ENCODE results near the gene PLD6. TPM values are rescaled to one million over a fixed set of nuclear protein-coding genes. Genes with fewer than 3 reads are reported as not detected.

The PLD6 gene
- total and polyA plus RNA-seq, 10 of the 15 experiments (the other 5 are each of a cell fraction or from before 2014, with no cell fraction given), result 4.7 to 21.4 (median 12.0) TPM

GRCh38 chr17:17151541-17151940 is 54.6 kb downstream of the PLD6 start:
- intact Hi-C loops (cut with micrococcal nuclease; ENCODE audit: unreplicated experiment) (no loop called here), in situ Hi-C loops (cut with MboI) (no loop called here)
- no peaks in the 10 kb centered on the region for H3K79me2 ChIP-seq (ENCODE audit: control insufficient read depth, insufficient read depth, low read length)
- FAIRE-seq, result no peak
- ChIA-PET POLR2A (no interaction called here), RAD21 (ENCODE audit: unreplicated experiment) (no interaction called here), CTCF (no interaction called here), SMC1A (ENCODE audit: uncharacterized antibody, unreplicated experiment) (interaction anchor here (1.0 kb wide), 1 partner anchor 13 kb away, joined by 4 read pairs; no protein-coding TSS in a partner anchor)
- no TSS peak for BruUV-seq (replicated peaks)
- H2AFZ ChIP-seq (ENCODE audit: control insufficient read depth, low read depth, low read length), result no peak overlapping the region
- no peaks in the 10 kb centered on the region for H4K20me1 ChIP-seq (ENCODE audit: control insufficient read depth, insufficient read depth)
- 98% methylated on average over 3 of the region's 3 CpGs for WGBS (ENCODE audit: insufficient coverage, insufficient replicate concordance, low lambda C conversion rate, missing lambda C conversion rate)
- no peak overlapping the region for H3K9ac ChIP-seq (ENCODE audit: control insufficient read depth, insufficient read depth, low read length)
- TF ChIP-seq, protein P1, sequence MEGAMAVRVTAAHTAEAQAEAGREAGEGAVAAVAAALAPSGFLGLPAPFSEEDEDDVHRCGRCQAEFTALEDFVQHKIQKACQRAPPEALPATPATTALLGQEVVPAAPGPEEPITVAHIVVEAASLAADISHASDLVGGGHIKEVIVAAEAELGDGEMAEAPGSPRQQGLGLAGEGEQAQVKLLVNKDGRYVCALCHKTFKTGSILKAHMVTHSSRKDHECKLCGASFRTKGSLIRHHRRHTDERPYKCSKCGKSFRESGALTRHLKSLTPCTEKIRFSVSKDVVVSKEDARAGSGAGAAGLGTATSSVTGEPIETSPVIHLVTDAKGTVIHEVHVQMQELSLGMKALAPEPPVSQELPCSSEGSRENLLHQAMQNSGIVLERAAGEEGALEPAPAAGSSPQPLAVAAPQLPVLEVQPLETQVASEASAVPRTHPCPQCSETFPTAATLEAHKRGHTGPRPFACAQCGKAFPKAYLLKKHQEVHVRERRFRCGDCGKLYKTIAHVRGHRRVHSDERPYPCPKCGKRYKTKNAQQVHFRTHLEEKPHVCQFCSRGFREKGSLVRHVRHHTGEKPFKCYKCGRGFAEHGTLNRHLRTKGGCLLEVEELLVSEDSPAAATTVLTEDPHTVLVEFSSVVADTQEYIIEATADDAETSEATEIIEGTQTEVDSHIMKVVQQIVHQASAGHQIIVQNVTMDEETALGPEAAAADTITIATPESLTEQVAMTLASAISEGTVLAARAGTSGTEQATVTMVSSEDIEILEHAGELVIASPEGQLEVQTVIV (IDR thresholded peaks at IDR 0.05; ENCODE audit: borderline replicate concordance, partially characterized antibody), result no peak
- TF ChIP-seq SKIL (IDR thresholded peaks at IDR 0.05; ENCODE audit: low read depth, poor library complexity, severe bottlenecking) (no peak), ZNF384 (IDR thresholded peaks at IDR 0.05; ENCODE audit: borderline replicate concordance, low read depth, low read length) (no peak), EED (IDR thresholded peaks at IDR 0.05; ENCODE audit: low read depth) (no peak), SMAD1 (IDR thresholded peaks at IDR 0.05; ENCODE audit: low read depth, partially characterized antibody) (no peak), ZBED1 (IDR thresholded peaks at IDR 0.05; ENCODE audit: borderline replicate concordance) (no peak), BHLHE40 (IDR thresholded peaks at IDR 0.05; ENCODE audit: borderline replicate concordance in 1 of 2, low read depth in 2 of 2, low read length in 1 of 2) (no peak)
- TF ChIP-seq, protein P2, sequence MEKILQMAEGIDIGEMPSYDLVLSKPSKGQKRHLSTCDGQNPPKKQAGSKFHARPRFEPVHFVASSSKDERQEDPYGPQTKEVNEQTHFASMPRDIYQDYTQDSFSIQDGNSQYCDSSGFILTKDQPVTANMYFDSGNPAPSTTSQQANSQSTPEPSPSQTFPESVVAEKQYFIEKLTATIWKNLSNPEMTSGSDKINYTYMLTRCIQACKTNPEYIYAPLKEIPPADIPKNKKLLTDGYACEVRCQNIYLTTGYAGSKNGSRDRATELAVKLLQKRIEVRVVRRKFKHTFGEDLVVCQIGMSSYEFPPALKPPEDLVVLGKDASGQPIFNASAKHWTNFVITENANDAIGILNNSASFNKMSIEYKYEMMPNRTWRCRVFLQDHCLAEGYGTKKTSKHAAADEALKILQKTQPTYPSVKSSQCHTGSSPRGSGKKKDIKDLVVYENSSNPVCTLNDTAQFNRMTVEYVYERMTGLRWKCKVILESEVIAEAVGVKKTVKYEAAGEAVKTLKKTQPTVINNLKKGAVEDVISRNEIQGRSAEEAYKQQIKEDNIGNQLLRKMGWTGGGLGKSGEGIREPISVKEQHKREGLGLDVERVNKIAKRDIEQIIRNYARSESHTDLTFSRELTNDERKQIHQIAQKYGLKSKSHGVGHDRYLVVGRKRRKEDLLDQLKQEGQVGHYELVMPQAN (conservative IDR thresholded peaks at IDR 0.05), result no peak
- peaks cover 14% of the 10 kb centered on the region for H3K4me1 ChIP-seq (ENCODE audit: control insufficient read depth, insufficient read depth, low read length)
- DNase-seq (ENCODE audit: low read depth, low spot score), result no peak
- H3K36me3 ChIP-seq (ENCODE audit: control insufficient read depth in 2 of 2, insufficient read depth in 2 of 2, low read length in 1 of 2), result peaks cover 11 to 21% of the 10 kb centered on the region in 2 experiments
- H3K4me2 ChIP-seq (ENCODE audit: control insufficient read depth, insufficient read depth), result no peak overlapping the region
- H3K27me3 ChIP-seq (replicated peaks in 1 of 2; ENCODE audit: control insufficient read depth in 2 of 2, insufficient read depth in 2 of 2, low read length in 1 of 2), result no peaks in the 10 kb centered on the region
- no peak for ATAC-seq
- H3K9me3 ChIP-seq (replicated peaks; ENCODE audit: control insufficient read depth, insufficient read depth, low read length), result no peaks in the 10 kb centered on the region; the same call in 2 of the 3 replicates
- no peak overlapping the region for H3K4me3 ChIP-seq
- peak overlapping the region; percentile 31; the same call in 1 of the 2 replicates for H3K27ac ChIP-seq (ENCODE audit: control insufficient read depth, insufficient read depth)

All from GM12878 (cell line).